H1 (cell line): ENCODE results near the gene RIPOR3. TPM values are rescaled to one million over a fixed set of nuclear protein-coding genes. Genes with fewer than 3 reads are reported as not detected.
A peak's percentile ranks its signal among the peaks of the same experiment; 100 is the strongest.

Experiments
- CTCF ChIA-PET: fragments of 300-600 bp; sonication (Branson Sonifier 250); formaldehyde crosslinking; loops from one replicate; lab custom pipeline; 2021; ENCODE audit not compliant: partially characterized antibody; lab: Charles Lee
- POLR2A ChIA-PET: fragments of 300-600 bp; sonication (Branson Sonifier 250); formaldehyde crosslinking; loops from one replicate; lab custom pipeline; 2021; ENCODE audit warnings: inconsistent platforms; ENCODE audit not compliant: partially characterized antibody; lab: Charles Lee
- DNase-seq, 2 experiments: peaks; one replicate each; pipeline versions ENCODE4 v3.0.0 to v3.0.0-alpha.2; 2010 to 2022; ENCODE audit warnings: low spot score in 2 of 2, low read depth in 1 of 2, mixed read lengths in 1 of 2
- FAIRE-seq: peaks from 2 replicates; lab custom pipeline; 2011; peaks lifted over from hg19 to GRCh38; lab: Jason Lieb, UNC
- H2AFZ ChIP-seq: 2 replicates; pipeline ENCODE4 v1.8.1; 2012; ENCODE audit warnings: low read length, inconsistent platforms
- H2AK5ac ChIP-seq: 2 replicates; pipeline ENCODE4 v1.6.1; 2013; ENCODE audit warnings: low read depth, low read length
- H2BK120ac ChIP-seq: replicated peaks from 2 replicates; pipeline ENCODE3; 2013; ENCODE audit warnings: low read depth, low read length, inconsistent platforms
- H2BK12ac ChIP-seq: 2 replicates; pipeline ENCODE4 v1.6.1; 2013; ENCODE audit warnings: low read depth, low read length
- H2BK15ac ChIP-seq: 2 replicates; pipeline ENCODE4 v1.6.1; 2013; ENCODE audit warnings: low read length
- H2BK20ac ChIP-seq: 2 replicates; pipeline ENCODE4 v1.6.1; 2013; ENCODE audit warnings: low read length
- H2BK5ac ChIP-seq: 2 replicates; pipeline ENCODE4 v1.6.1; 2013; ENCODE audit warnings: low read depth, low read length
- H3K14ac ChIP-seq: 2 replicates; pipeline ENCODE4 v1.6.1; 2013; ENCODE audit warnings: inconsistent platforms; ENCODE audit not compliant: insufficient read length
- H3K18ac ChIP-seq: 2 replicates; pipeline ENCODE4 v1.6.1; 2013; ENCODE audit warnings: low read length; ENCODE audit errors: extremely low read depth
- H3K23ac ChIP-seq: 2 replicates; pipeline ENCODE4 v1.6.1; 2013; ENCODE audit warnings: inconsistent platforms; ENCODE audit not compliant: insufficient read length
- H3K23me2 ChIP-seq: 2 replicates; pipeline ENCODE4 v1.6.1; 2013; ENCODE audit warnings: low read depth, low read length
- H3K27ac ChIP-seq: 2 replicates; pipeline ENCODE4 v1.6.1; 2011; ENCODE audit warnings: low read depth, low read length, inconsistent platforms
- H3K27me3 ChIP-seq, 4 experiments: replicated peaks in 1 of 4; 1 replicate in 1 of 4; 2 replicates in 3 of 4; pipeline versions ENCODE4 v1.6.1 to v1.8.1; 2011 to 2013; ENCODE audit warnings: low read length in 3 of 4, mild to moderate bottlenecking in 3 of 4, inconsistent platforms in 2 of 4, mixed read lengths in 2 of 4, moderate library complexity in 1 of 4; ENCODE audit not compliant: control insufficient read depth in 3 of 4, insufficient read depth in 3 of 4; ENCODE audit errors: extremely low read depth in 1 of 4
- H3K36me3 ChIP-seq, 4 experiments: 2 replicates each; pipeline versions ENCODE4 v1.6.1 to v1.8.1; 2011 to 2013; ENCODE audit warnings: mild to moderate bottlenecking in 4 of 4, low read length in 3 of 4, moderate library complexity in 2 of 4, control low read depth in 1 of 4, inconsistent platforms in 1 of 4; ENCODE audit not compliant: insufficient read depth in 4 of 4, control insufficient read depth in 2 of 4
- H3K4ac ChIP-seq: replicated peaks from 2 replicates; pipeline ENCODE3; 2013; ENCODE audit warnings: low read length, low read depth, mixed read lengths, inconsistent platforms; ENCODE audit not compliant: insufficient read length
- H3K4me1 ChIP-seq, 4 experiments: replicated peaks in 1 of 4; 1 replicate in 1 of 4; 2 replicates in 3 of 4; pipeline versions ENCODE4 v1.6.1 to v1.8.1; 2011 to 2013; ENCODE audit warnings: low read length in 3 of 4, inconsistent platforms in 2 of 4, mixed read lengths in 1 of 4; ENCODE audit not compliant: insufficient read depth in 4 of 4, control insufficient read depth in 3 of 4
- H3K4me2 ChIP-seq, 2 experiments: 2 replicates each; pipeline versions ENCODE4 v1.6.1 to v1.8.1; 2011 to 2013; ENCODE audit warnings: low read depth in 2 of 2, low read length in 2 of 2, control low read depth in 1 of 2, inconsistent platforms in 1 of 2, mild to moderate bottlenecking in 1 of 2; ENCODE audit not compliant: insufficient read depth in 1 of 2
- H3K4me3 ChIP-seq, 4 experiments: fragments of 200-600, 300-600 bp in 1 of 4; sonication (generic), shearing (Covaris generic), sonication (Bioruptor Twin) in 1 of 4; 2 replicates each; pipeline versions ENCODE4 v1.5.1 to v1.8.1; 2011 to 2016; ENCODE audit warnings: low read length in 4 of 4, low read depth in 3 of 4, control low read depth in 2 of 4, inconsistent platforms in 2 of 4, mild to moderate bottlenecking in 2 of 4, mixed read lengths in 1 of 4, moderate library complexity in 1 of 4; ENCODE audit not compliant: insufficient read depth in 2 of 4; ENCODE audit errors: extremely low read depth in 1 of 4
- H3K56ac ChIP-seq: replicated peaks from 2 replicates; pipeline ENCODE3; 2013; ENCODE audit warnings: low read depth, mild to moderate bottlenecking, mixed read lengths, low read length, inconsistent platforms; ENCODE audit not compliant: insufficient read length
- H3K79me1 ChIP-seq: 2 replicates; pipeline ENCODE4 v1.6.1; 2013; ENCODE audit warnings: low read depth, low read length, control low read depth
- H3K79me2 ChIP-seq, 2 experiments: 2 replicates each; pipeline versions ENCODE4 v1.6.1 to v1.8.1; 2012 to 2013; ENCODE audit warnings: low read length in 2 of 2, mild to moderate bottlenecking in 2 of 2, inconsistent platforms in 1 of 2; ENCODE audit not compliant: insufficient read depth in 2 of 2, control insufficient read depth in 1 of 2
- H3K9ac ChIP-seq, 4 experiments: replicated peaks in 1 of 4; 1 replicate in 1 of 4; 2 replicates in 3 of 4; pipeline versions ENCODE4 v1.6.1 to v1.8.1; 2011 to 2013; ENCODE audit warnings: low read depth in 3 of 4, low read length in 3 of 4, control low read depth in 2 of 4, mild to moderate bottlenecking in 2 of 4, moderate library complexity in 2 of 4, inconsistent platforms in 1 of 4; ENCODE audit errors: extremely low read depth in 1 of 4
- H3K9me3 ChIP-seq, 2 experiments: 2 replicates each; pipeline versions ENCODE4 v1.6.1 to v1.8.1; 2012 to 2013; ENCODE audit warnings: mild to moderate bottlenecking in 2 of 2, moderate library complexity in 2 of 2, control low read depth in 1 of 2, inconsistent platforms in 1 of 2, low read depth in 1 of 2, low read length in 1 of 2, mixed read lengths in 1 of 2; ENCODE audit not compliant: insufficient read depth in 2 of 2
- H4K20me1 ChIP-seq, 2 experiments: replicated peaks in 1 of 2; 2 replicates each; pipeline versions ENCODE3 to v1.8.1; 2011 to 2013; ENCODE audit warnings: inconsistent platforms in 2 of 2, low read length in 2 of 2, mild to moderate bottlenecking in 1 of 2; ENCODE audit not compliant: insufficient read depth in 2 of 2, control insufficient read depth in 1 of 2
- H4K5ac ChIP-seq: 2 replicates; pipeline ENCODE4 v1.6.1; 2013; ENCODE audit warnings: low read length, low read depth, mixed read lengths, inconsistent platforms; ENCODE audit not compliant: insufficient read length
- H4K8ac ChIP-seq: 2 replicates; pipeline ENCODE4 v1.8.0; 2013; ENCODE audit warnings: mild to moderate bottlenecking, moderate library complexity, low read length, inconsistent platforms; ENCODE audit not compliant: insufficient read depth; ENCODE audit errors: extremely low read depth
- H4K91ac ChIP-seq: replicated peaks from 2 replicates; pipeline ENCODE3; 2013; ENCODE audit warnings: low read length, mixed read lengths, inconsistent platforms; ENCODE audit not compliant: insufficient read length
- BACH1 ChIP-seq: IDR thresholded peaks from 2 replicates; pipeline ENCODE4 v1.6.1; 2012; ENCODE audit warnings: low read length, improper control_type of control experiment
- EP300 ChIP-seq, 2 experiments: IDR thresholded peaks; 1 replicate in 1 of 2; 2 replicates in 1 of 2; pipeline ENCODE4 v1.6.1; 2011 to 2012; ENCODE audit warnings: low read depth in 2 of 2, low read length in 2 of 2, mild to moderate bottlenecking in 2 of 2, borderline replicate concordance in 1 of 2, inconsistent platforms in 1 of 2, moderate library complexity in 1 of 2
- GTF2F1 ChIP-seq: IDR thresholded peaks from 2 replicates; pipeline ENCODE4 v1.6.1; 2012; ENCODE audit warnings: low read depth, low read length, improper control_type of control experiment, borderline replicate concordance
- HDAC2 ChIP-seq, 2 experiments: fragments of 300-600 bp in 1 of 2; sonication (generic) in 1 of 2; IDR thresholded peaks; 2 replicates each; pipeline ENCODE4 v1.6.1; 2011 to 2012; ENCODE audit warnings: low read depth in 2 of 2, low read length in 2 of 2, mild to moderate bottlenecking in 2 of 2, moderate library complexity in 2 of 2, borderline replicate concordance in 1 of 2, inconsistent platforms in 1 of 2
- JUND ChIP-seq: IDR thresholded peaks from 2 replicates; pipeline ENCODE4 v1.6.1; 2011; ENCODE audit warnings: mild to moderate bottlenecking, improper control_type of control experiment, low read length
- MAFK ChIP-seq: IDR thresholded peaks from 2 replicates; pipeline ENCODE4 v1.6.1; 2012; ENCODE audit warnings: low read depth, mild to moderate bottlenecking, improper control_type of control experiment, low read length
- RAD21 ChIP-seq, 2 experiments: IDR thresholded peaks in 1 of 2; conservative IDR thresholded peaks in 1 of 2; 2 replicates each; pipeline ENCODE4 v1.6.1; 2011; ENCODE audit warnings: low read depth in 2 of 2, low read length in 2 of 2, improper control_type of control experiment in 1 of 2, inconsistent platforms in 1 of 2, mild to moderate bottlenecking in 1 of 2, moderate library complexity in 1 of 2
- SAP30 ChIP-seq: fragments of 300-600 bp; sonication (generic); IDR thresholded peaks from 2 replicates; pipeline ENCODE4 v1.7.1; 2012; ENCODE audit warnings: low read length, moderate library complexity, mild to moderate bottlenecking, inconsistent platforms; ENCODE audit not compliant: insufficient read depth, insufficient replicate concordance
- SUZ12 ChIP-seq: fragments of 200-600 bp; sonication (generic); IDR thresholded peaks from 2 replicates; pipeline ENCODE4 v1.6.1; 2012; ENCODE audit warnings: mild to moderate bottlenecking, inconsistent platforms, low read length, moderate library complexity, mixed read lengths
- TAF7 ChIP-seq: optimal IDR thresholded peaks from 2 replicates; pipeline ENCODE3; 2011; ENCODE audit warnings: low read depth, mild to moderate bottlenecking, inconsistent platforms, low read length, moderate library complexity, borderline replicate concordance
- ZNF274 ChIP-seq: IDR thresholded peaks from 2 replicates; pipeline ENCODE4 v1.7.0; 2012; ENCODE audit warnings: low read length, borderline replicate concordance; ENCODE audit errors: extremely low read depth
- WGBS, 2 experiments: shearing (Covaris generic) in 1 of 2; methylation state at CpG; one replicate each; pipeline versions ENCODE4 v1.1.6 to v1.1.7; 2013 to 2015; ENCODE audit warnings: low lambda C conversion rate in 2 of 2, mixed read lengths in 2 of 2, inconsistent platforms in 1 of 2, low coverage in 1 of 2, missing lambda C conversion rate in 1 of 2; ENCODE audit not compliant: insufficient replicate concordance in 2 of 2, insufficient coverage in 1 of 2, insufficient read length in 1 of 2; ENCODE audit errors: extremely low coverage in 1 of 2, missing lambda C conversion rate in 1 of 2; 5-methylcytosine and 5-hydroxymethylcytosine counted together
- polyA plus RNA-seq, 7 experiments: library from polyadenylated mRNA; depleted of rRNA in 3 of 7; stranded (reverse) in 5 of 7; unstranded in 2 of 7; fragments of >200 nt in 5 of 7; fragments of 200-250 nt in 2 of 7; gene quantifications; 1 replicate in 5 of 7; 2 replicates in 1 of 7; 4 replicates in 1 of 7; pipeline versions ENCODE4 v1.2.1 to v1.2.3, GENCODE V29; 2011 to 2013; ENCODE audit warnings: missing spikeins in 2 of 7, mixed read lengths in 2 of 7
- total RNA-seq: library from RNA; stranded (reverse); fragmentation: NEBNext Ultra II Directional; extraction: Animal tissue kit (Norgen Biotek cat#: 25700); gene quantifications from 2 replicates; pipeline ENCODE4 v1.2.1, GENCODE V29; 2021
- TF ChIP-seq, protein P1 (sequence below): IDR thresholded peaks from 2 replicates; pipeline ENCODE4 v1.6.1; 2012; ENCODE audit warnings: inconsistent platforms

RIPOR3 gene
- total and polyA plus RNA-seq, 2 of the 8 experiments (the other 6 are each of a cell fraction or from before 2014, with no cell fraction given): 3.6 to 4.5 TPM

DNA sequence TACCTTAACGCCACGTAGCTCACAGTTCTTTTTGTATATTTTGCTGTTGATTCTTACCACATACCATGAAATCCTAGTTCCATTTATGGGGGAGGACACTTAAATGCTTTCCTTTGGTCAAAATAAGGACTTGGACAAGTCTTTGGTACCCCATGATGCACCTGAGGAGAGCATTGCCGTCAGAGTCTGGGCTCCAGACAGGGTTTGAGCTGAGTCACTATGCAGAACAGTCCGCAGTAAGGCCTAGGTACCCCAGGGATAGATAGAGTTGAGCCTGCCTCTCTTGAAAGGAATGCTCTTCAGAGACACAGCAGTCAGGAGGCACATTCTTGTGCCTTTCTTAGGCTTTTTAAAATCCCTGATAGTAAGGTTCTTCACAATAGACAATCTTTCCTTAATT is 46.0 kb upstream of the RIPOR3 start:
- Histone ChIP-seq H3K23ac (no peak overlapping the region), H2BK120ac (no peak overlapping the region), H3K4ac (no peak overlapping the region), H2BK5ac (no peak overlapping the region), H2AK5ac (no peak overlapping the region), H2BK20ac (no peak overlapping the region), H3K4me1 (peaks cover 2 to 7% (median 5%) of the 10 kb centered on the region in 4 experiments; a peak in 4 of 7 replicates), H3K4me3 (no peak overlapping the region), H3K9me3 (no peaks in the 10 kb centered on the region), H2BK12ac (no peak overlapping the region), H3K79me2 (peaks cover 12 to 82% of the 10 kb centered on the region in 2 experiments; a peak in 3 of 4 replicates), H3K56ac (no peak overlapping the region), H3K27ac (no peak overlapping the region), H3K79me1 (peaks cover 3% of the 10 kb centered on the region; the same call in 1 of the 2 replicates), H4K5ac (no peak overlapping the region), H3K9ac (no peak overlapping the region), H3K36me3 (peaks cover 0 to 13% (median 2%) of the 10 kb centered on the region in 4 experiments; a peak in 3 of 8 replicates), H3K14ac (no peak overlapping the region), H4K8ac (no peak overlapping the region), H2AFZ (no peak overlapping the region), H4K91ac (no peak overlapping the region), H4K20me1 (peaks cover 0 to 5% of the 10 kb centered on the region in 2 experiments), H3K23me2 (no peaks in the 10 kb centered on the region), H3K18ac (no peak overlapping the region), H2BK15ac (no peak overlapping the region), H3K4me2 (0 out of 4 replicates have a peak overlapping the region, but pooled peaks of 1 of the 2 experiments have one; percentile 16), H3K27me3 (no peaks in the 10 kb centered on the region)
- ChIA-PET POLR2A (interaction anchor here (0.6 to 1.8 kb wide), 6 partner anchors 9 to 65 kb away, joined by 3 to 13 read pairs (median 4); no protein-coding TSS in a partner anchor), CTCF (interaction anchor here (0.6 to 1.9 kb wide), 9 partner anchors 9 to 111 kb away, joined by 3 to 11 read pairs (median 5); no protein-coding TSS in a partner anchor)
- DNase-seq (peak in 1 of 2 experiments; percentile 39), FAIRE-seq (no peak)
- WGBS, 2 experiments: 65% methylated on average over 4 of the region's 4 CpGs; no CpG with 5 or more reads in 1 of the 2 experiments
- TF ChIP-seq, protein P1, sequence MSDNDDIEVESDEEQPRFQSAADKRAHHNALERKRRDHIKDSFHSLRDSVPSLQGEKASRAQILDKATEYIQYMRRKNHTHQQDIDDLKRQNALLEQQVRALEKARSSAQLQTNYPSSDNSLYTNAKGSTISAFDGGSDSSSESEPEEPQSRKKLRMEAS: no peak
- TF ChIP-seq ZNF274: no peak
- TF ChIP-seq HDAC2 (IDR thresholded peaks at IDR 0.05; ENCODE audit: borderline replicate concordance in 1 of 2, low read depth in 2 of 2, low read length in 2 of 2): no peak
- no peak for TF ChIP-seq SUZ12
- no peak for TF ChIP-seq GTF2F1
- TF ChIP-seq MAFK: peak; percentile 87
- no peak for TF ChIP-seq EP300 (IDR thresholded peaks at IDR 0.05; ENCODE audit: borderline replicate concordance in 1 of 2, low read depth in 2 of 2, low read length in 2 of 2)
- TF ChIP-seq TAF7: no peak
- TF ChIP-seq JUND: peak; percentile 56; the same call in 1 of the 2 replicates
- no peak for TF ChIP-seq SAP30
- no peak for TF ChIP-seq RAD21 (IDR thresholded peaks at IDR 0.05 in 1 of 2, conservative IDR thresholded peaks at IDR 0.05 in 1 of 2; ENCODE audit: low read depth in 2 of 2, low read length in 2 of 2)
- peak; percentile 89 for TF ChIP-seq BACH1
